HEK293 (cell line): ENCODE data around the gene DIO3.
A peak's percentile ranks its signal among the peaks of the same experiment; 100 is the strongest.

Source experiments
- CTCF ChIA-PET: fragments of 350-600 bp; formaldehyde crosslinking; extraction: SDS; loops from one replicate; lab custom pipeline; 2021; ENCODE audit warnings: antibody characterized with exemption; lab: Yijun Ruan, JAX
- POLR2A ChIA-PET: fragments of 300-600 bp; formaldehyde crosslinking; extraction: SDS; loops from one replicate; lab custom pipeline; 2020; ENCODE audit warnings: antibody characterized with exemption, inconsistent platforms; lab: Yijun Ruan, JAX
- H3K27ac ChIP-seq: fragments of 200-500 bp; sonication (Bioruptor generic); 2 replicates; pipeline ENCODE4 v1.5.1; 2014; ENCODE audit warnings: low read depth, low read length, control low read depth, inconsistent platforms; ENCODE audit errors: extremely low read depth
- H3K36me3 ChIP-seq, 2 experiments: fragments of 200-500 bp in 1 of 2; sonication (Bioruptor generic) in 1 of 2; 1 replicate in 1 of 2; 2 replicates in 1 of 2; pipeline ENCODE4 v1.5.1; 2014 to 2017; ENCODE audit warnings: inconsistent platforms in 2 of 2, low read length in 2 of 2; ENCODE audit not compliant: control insufficient read depth in 2 of 2, insufficient read depth in 1 of 2
- H3K4me1 ChIP-seq: fragments of 200-500 bp; sonication (Bioruptor generic); 2 replicates; pipeline ENCODE4 v1.5.1; 2014; ENCODE audit warnings: mild to moderate bottlenecking, low read length, inconsistent platforms; ENCODE audit not compliant: control insufficient read depth, insufficient read depth
- H3K4me3 ChIP-seq: 2 replicates; pipeline ENCODE4 v1.5.1; 2011; ENCODE audit warnings: low read depth, mild to moderate bottlenecking, control low read depth, low read length, moderate library complexity
- H3K9me3 ChIP-seq: fragments of 200-500 bp; sonication (Bioruptor generic); 2 replicates; pipeline ENCODE4 v1.5.1; 2014; ENCODE audit warnings: low read depth, low read length, inconsistent platforms; ENCODE audit not compliant: control insufficient read depth, insufficient read depth
- GLI4 ChIP-seq: fragments of 450-650 bp; formaldehyde crosslinking; IDR thresholded peaks from 2 replicates; pipeline ENCODE4 v1.5.1; 2016; ENCODE audit warnings: missing biosample characterization, missing genetic modification characterization
- PRDM6 ChIP-seq: fragments of 450-650 bp; formaldehyde crosslinking; IDR thresholded peaks from 2 replicates; pipeline ENCODE4 v1.5.1; 2017; ENCODE audit warnings: missing biosample characterization, missing genetic modification characterization
- REPIN1 ChIP-seq: fragments of 450-650 bp; formaldehyde crosslinking; IDR thresholded peaks from 2 replicates; pipeline ENCODE4 v1.5.1; 2017; ENCODE audit warnings: missing biosample characterization, missing genetic modification characterization, low read depth
- SCRT1 ChIP-seq: fragments of 450-650 bp; formaldehyde crosslinking; IDR thresholded peaks from 2 replicates; pipeline ENCODE4 v1.5.1; 2016; ENCODE audit warnings: missing biosample characterization, missing genetic modification characterization, borderline replicate concordance
- YY2 ChIP-seq: fragments of 450-650 bp; formaldehyde crosslinking; IDR thresholded peaks from 2 replicates; pipeline ENCODE4 v1.5.1; 2016; ENCODE audit warnings: missing biosample characterization, missing genetic modification characterization
- ZBTB48 ChIP-seq: fragments of 450-650 bp; formaldehyde crosslinking; IDR thresholded peaks from 2 replicates; pipeline ENCODE4 v1.5.1; 2016; ENCODE audit warnings: missing biosample characterization, missing genetic modification characterization
- ZFP69B ChIP-seq: fragments of 450-650 bp; formaldehyde crosslinking; IDR thresholded peaks from 2 replicates; pipeline ENCODE4 v1.5.1; 2016; ENCODE audit warnings: missing biosample characterization, missing genetic modification characterization
- ZNF132 ChIP-seq: fragments of 450-650 bp; formaldehyde crosslinking; IDR thresholded peaks from 2 replicates; pipeline ENCODE4 v1.5.1; 2017; ENCODE audit warnings: missing biosample characterization, missing genetic modification characterization, borderline replicate concordance
- ZNF140 ChIP-seq: fragments of 450-650 bp; formaldehyde crosslinking; IDR thresholded peaks from 2 replicates; pipeline ENCODE4 v1.5.1; 2016; ENCODE audit warnings: missing biosample characterization, missing genetic modification characterization
- ZNF146 ChIP-seq: fragments of 450-650 bp; formaldehyde crosslinking; IDR thresholded peaks from 2 replicates; pipeline ENCODE4 v1.5.1; 2016; ENCODE audit warnings: missing biosample characterization, missing genetic modification characterization
- ZNF157 ChIP-seq: fragments of 450-650 bp; formaldehyde crosslinking; IDR thresholded peaks from 2 replicates; pipeline ENCODE4 v1.5.1; 2016; ENCODE audit warnings: missing biosample characterization, missing genetic modification characterization
- ZNF169 ChIP-seq: fragments of 450-650 bp; formaldehyde crosslinking; IDR thresholded peaks from 2 replicates; pipeline ENCODE4 v1.5.1; 2016; ENCODE audit warnings: missing biosample characterization, missing genetic modification characterization
- ZNF311 ChIP-seq: fragments of 450-650 bp; formaldehyde crosslinking; IDR thresholded peaks from 2 replicates; pipeline ENCODE4 v1.5.1; 2017; ENCODE audit warnings: missing biosample characterization, missing genetic modification characterization, borderline replicate concordance
- ZNF324 ChIP-seq: fragments of 450-650 bp; formaldehyde crosslinking; IDR thresholded peaks from 2 replicates; pipeline ENCODE4 v1.5.1; 2016; ENCODE audit warnings: missing biosample characterization, missing genetic modification characterization
- ZNF335 ChIP-seq: fragments of 450-650 bp; formaldehyde crosslinking; conservative IDR thresholded peaks from 2 replicates; pipeline ENCODE4 v1.5.1; 2016; ENCODE audit warnings: missing biosample characterization, missing genetic modification characterization
- ZNF391 ChIP-seq: fragments of 450-650 bp; formaldehyde crosslinking; IDR thresholded peaks from 2 replicates; pipeline ENCODE4 v1.5.1; 2016; ENCODE audit warnings: low read depth, missing biosample characterization, missing genetic modification characterization, borderline replicate concordance
- ZNF426 ChIP-seq: fragments of 450-650 bp; formaldehyde crosslinking; IDR thresholded peaks from 2 replicates; pipeline ENCODE4 v1.5.1; 2017; ENCODE audit warnings: missing biosample characterization, missing genetic modification characterization, mild to moderate bottlenecking, inconsistent platforms, moderate library complexity
- ZNF48 ChIP-seq: fragments of 450-650 bp; formaldehyde crosslinking; IDR thresholded peaks from 2 replicates; pipeline ENCODE4 v1.5.1; 2016; ENCODE audit warnings: missing biosample characterization, missing genetic modification characterization
- ZNF521 ChIP-seq: fragments of 450-650 bp; formaldehyde crosslinking; IDR thresholded peaks from 2 replicates; pipeline ENCODE4 v1.5.1; 2017; ENCODE audit warnings: missing biosample characterization, mild to moderate bottlenecking, missing genetic modification characterization
- ZNF549 ChIP-seq: fragments of 450-650 bp; IDR thresholded peaks from 2 replicates; pipeline ENCODE4 v1.5.1; 2018; ENCODE audit warnings: missing biosample characterization, missing genetic modification characterization, mild to moderate bottlenecking, inconsistent platforms, moderate library complexity
- ZNF560 ChIP-seq: fragments of 450-650 bp; formaldehyde crosslinking; IDR thresholded peaks from 2 replicates; pipeline ENCODE4 v1.5.1; 2017; ENCODE audit warnings: missing biosample characterization, missing genetic modification characterization, borderline replicate concordance
- ZNF585B ChIP-seq: fragments of 450-650 bp; formaldehyde crosslinking; IDR thresholded peaks from 2 replicates; pipeline ENCODE4 v1.5.1; 2016; ENCODE audit warnings: missing biosample characterization, missing genetic modification characterization
- ZNF596 ChIP-seq: fragments of 450-650 bp; IDR thresholded peaks from 2 replicates; pipeline ENCODE4 v1.5.0; 2018; ENCODE audit warnings: missing biosample characterization, mild to moderate bottlenecking, missing genetic modification characterization, moderate library complexity
- ZNF629 ChIP-seq: fragments of 450-650 bp; formaldehyde crosslinking; IDR thresholded peaks from 2 replicates; pipeline ENCODE4 v1.5.1; 2017; ENCODE audit warnings: missing biosample characterization, missing genetic modification characterization
- ZNF670 ChIP-seq: fragments of 450-650 bp; formaldehyde crosslinking; IDR thresholded peaks from 2 replicates; pipeline ENCODE4 v1.5.1; 2016; ENCODE audit warnings: missing biosample characterization, missing genetic modification characterization, low read depth
- ZNF768 ChIP-seq: fragments of 450-650 bp; formaldehyde crosslinking; IDR thresholded peaks from 2 replicates; pipeline ENCODE4 v1.5.1; 2018; ENCODE audit warnings: missing biosample characterization, mild to moderate bottlenecking, missing genetic modification characterization
- ZNF792 ChIP-seq: fragments of 450-650 bp; formaldehyde crosslinking; IDR thresholded peaks from 2 replicates; pipeline ENCODE4 v1.5.1; 2016; ENCODE audit warnings: missing biosample characterization, missing genetic modification characterization
- ZNF830 ChIP-seq: fragments of 450-650 bp; IDR thresholded peaks from 2 replicates; pipeline ENCODE4 v1.5.0; 2018; ENCODE audit warnings: missing biosample characterization, missing genetic modification characterization, low read depth, mild to moderate bottlenecking, moderate library complexity
- TF ChIP-seq, protein P1 (sequence below): fragments of 450-650 bp; formaldehyde crosslinking; IDR thresholded peaks from 2 replicates; pipeline ENCODE4 v1.5.1; 2016; ENCODE audit warnings: missing biosample characterization, missing genetic modification characterization

DIO3 gene

GRCh38 chr14:101546706-101547105 lies 14.6 kb upstream of the DIO3 start:
- no peaks in the 10 kb centered on the region for H3K4me1 ChIP-seq
- ChIA-PET POLR2A (no interaction called here), CTCF (interaction anchor here (0.7 kb wide), 1 partner anchor 21 kb away, joined by 5 read pairs; no protein-coding TSS in a partner anchor)
- no peak overlapping the region for H3K4me3 ChIP-seq
- H3K9me3 ChIP-seq: no peaks in the 10 kb centered on the region
- TF ChIP-seq ZNF335 (tag by site-specific recombination) (no peak), SCRT1 (no peak), REPIN1 (tag by site-specific recombination) (no peak), ZNF792 (tag by site-specific recombination) (no peak), ZNF426 (no peak), ZNF670 (tag by site-specific recombination) (no peak), ZNF48 (tag by site-specific recombination) (no peak), ZNF549 (tag by site-specific recombination) (no peak), ZNF146 (no peak), ZNF521 (tag by site-specific recombination) (no peak), ZNF560 (tag by site-specific recombination) (no peak), ZNF391 (no peak), YY2 (tag by site-specific recombination) (no peak), ZNF169 (tag by site-specific recombination) (no peak), ZNF157 (tag by site-specific recombination) (no peak)
- TF ChIP-seq, protein P1, sequence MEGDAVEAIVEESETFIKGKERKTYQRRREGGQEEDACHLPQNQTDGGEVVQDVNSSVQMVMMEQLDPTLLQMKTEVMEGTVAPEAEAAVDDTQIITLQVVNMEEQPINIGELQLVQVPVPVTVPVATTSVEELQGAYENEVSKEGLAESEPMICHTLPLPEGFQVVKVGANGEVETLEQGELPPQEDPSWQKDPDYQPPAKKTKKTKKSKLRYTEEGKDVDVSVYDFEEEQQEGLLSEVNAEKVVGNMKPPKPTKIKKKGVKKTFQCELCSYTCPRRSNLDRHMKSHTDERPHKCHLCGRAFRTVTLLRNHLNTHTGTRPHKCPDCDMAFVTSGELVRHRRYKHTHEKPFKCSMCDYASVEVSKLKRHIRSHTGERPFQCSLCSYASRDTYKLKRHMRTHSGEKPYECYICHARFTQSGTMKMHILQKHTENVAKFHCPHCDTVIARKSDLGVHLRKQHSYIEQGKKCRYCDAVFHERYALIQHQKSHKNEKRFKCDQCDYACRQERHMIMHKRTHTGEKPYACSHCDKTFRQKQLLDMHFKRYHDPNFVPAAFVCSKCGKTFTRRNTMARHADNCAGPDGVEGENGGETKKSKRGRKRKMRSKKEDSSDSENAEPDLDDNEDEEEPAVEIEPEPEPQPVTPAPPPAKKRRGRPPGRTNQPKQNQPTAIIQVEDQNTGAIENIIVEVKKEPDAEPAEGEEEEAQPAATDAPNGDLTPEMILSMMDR (tag by site-specific recombination): no peak
- no peak overlapping the region for H3K27ac ChIP-seq
- no peaks in the 10 kb centered on the region for H3K36me3 ChIP-seq

- Histone ChIP-seq H3K4me3 (no peak overlapping the region), H3K4me1 (no peaks in the 10 kb centered on the region), H3K36me3 (no peaks in the 10 kb centered on the region), H3K9me3 (no peaks in the 10 kb centered on the region), H3K27ac (no peak overlapping the region)
- TF ChIP-seq ZNF585B (tag by site-specific recombination): no peak
- no peak for TF ChIP-seq ZNF324 (tag by site-specific recombination)
- TF ChIP-seq ZNF132 (tag by site-specific recombination): no peak
- TF ChIP-seq ZNF768 (tag by site-specific recombination): 0 out of 2 replicates have a peak, but pooled peaks have one; percentile 15
- no peak for TF ChIP-seq ZNF549 (tag by site-specific recombination)
- no peak for TF ChIP-seq ZNF311
- POLR2A ChIA-PET: no interaction called here
- CTCF ChIA-PET: no interaction called here
These were observed 14.1 kb upstream of the DIO3 start for GRCh38 chr14:101547107-101547738.

GRCh38 chr14:101547961-101548669 lies 13.2 kb upstream of the DIO3 start:
- ChIA-PET CTCF (no interaction called here), POLR2A (no interaction called here)
- H3K4me1 ChIP-seq: no peaks in the 10 kb centered on the region
- H3K4me3 ChIP-seq: no peak overlapping the region
- H3K9me3 ChIP-seq: no peaks in the 10 kb centered on the region
- no peaks in the 10 kb centered on the region for H3K36me3 ChIP-seq
- H3K27ac ChIP-seq: no peak overlapping the region
- TF ChIP-seq ZFP69B (tag by site-specific recombination) (no peak), GLI4 (tag by site-specific recombination) (no peak), ZNF596 (tag by site-specific recombination) (no peak), ZNF140 (tag by site-specific recombination) (no peak), ZBTB48 (tag by site-specific recombination) (no peak), PRDM6 (tag by site-specific recombination) (no peak), ZNF830 (tag by site-specific recombination) (no peak), ZNF629 (tag by site-specific recombination) (no peak)
